Endothelial cell of umbilical vein (primary cell): ENCODE data around the gene MPZL2. TPM values are rescaled to one million over a fixed set of nuclear protein-coding genes. Genes with fewer than 3 reads are reported as not detected.

ENCODE experiments used
- BruUV-seq: library from RNA; stranded (reverse); fragments of 400-500 nt; replicated peaks from 2 replicates; lab custom pipeline; 2021; lab: Mats Ljungman, UMichigan
- CTCF ChIA-PET: fragments of 300-600, 350-600 bp; sonication (Branson Sonifier 250); formaldehyde crosslinking; loops from one replicate; lab custom pipeline; 2021; ENCODE audit warnings: antibody characterized with exemption, inconsistent platforms; lab: Charles Lee
- POLR2A ChIA-PET: fragments of 300-600, 350-600 bp; sonication (Branson Sonifier 250); formaldehyde crosslinking; loops from one replicate; lab custom pipeline; 2021; ENCODE audit warnings: antibody characterized with exemption, inconsistent platforms; lab: Charles Lee
- DNase-seq: peaks from one replicate; pipeline ENCODE4 v3.0.0-alpha.2; 2011; ENCODE audit warnings: low read depth, low spot score
- FAIRE-seq: peaks from 2 replicates; lab custom pipeline; 2011; peaks lifted over from hg19 to GRCh38; lab: Jason Lieb, UNC
- H2AFZ ChIP-seq: 2 replicates; pipeline ENCODE4 v1.6.0; 2012; ENCODE audit warnings: low read depth, low read length, control low read depth, inconsistent platforms
- H3K27ac ChIP-seq: 2 replicates; pipeline ENCODE4 v1.5.1; 2011; ENCODE audit warnings: low read depth, mild to moderate bottlenecking, control low read depth, low read length, moderate library complexity; ENCODE audit not compliant: insufficient read depth
- H3K27me3 ChIP-seq, 2 experiments: 2 replicates each; pipeline versions ENCODE4 v1.6.0 to v1.6.1; 2011; ENCODE audit warnings: low read length in 2 of 2, mixed read lengths in 1 of 2; ENCODE audit not compliant: control insufficient read depth in 2 of 2, insufficient read depth in 2 of 2
- H3K36me3 ChIP-seq, 2 experiments: 2 replicates in 1 of 2; 3 replicates in 1 of 2; pipeline ENCODE4 v1.5.1; 2011; ENCODE audit warnings: low read length in 2 of 2, mild to moderate bottlenecking in 1 of 2, moderate library complexity in 1 of 2; ENCODE audit not compliant: control insufficient read depth in 2 of 2, insufficient read depth in 2 of 2; ENCODE audit errors: extremely low read depth in 1 of 2
- H3K4me1 ChIP-seq: 3 replicates; pipeline ENCODE4 v1.5.1; 2011; ENCODE audit warnings: mild to moderate bottlenecking, low read length; ENCODE audit not compliant: control insufficient read depth, insufficient read depth; ENCODE audit errors: extremely low read depth
- H3K4me2 ChIP-seq: 2 replicates; pipeline ENCODE4 v1.6.1; 2011; ENCODE audit warnings: low read length, control low read depth, mixed read lengths; ENCODE audit not compliant: insufficient read depth
- H3K4me3 ChIP-seq, 3 experiments: fragments of 200-600 bp in 1 of 3; sonication (generic), shearing (Covaris generic) in 1 of 3; replicated peaks in 1 of 3; 2 replicates each; pipeline ENCODE4 v1.5.1; 2011 to 2016; ENCODE audit warnings: control low read depth in 3 of 3, low read length in 3 of 3, mild to moderate bottlenecking in 2 of 3, inconsistent platforms in 1 of 3, low read depth in 1 of 3, moderate library complexity in 1 of 3; ENCODE audit not compliant: insufficient read depth in 1 of 3
- H3K79me2 ChIP-seq: 2 replicates; pipeline ENCODE4 v1.6.0; 2012; ENCODE audit warnings: low read length, inconsistent platforms; ENCODE audit not compliant: control insufficient read depth, insufficient read depth
- H3K9ac ChIP-seq: replicated peaks from 2 replicates; pipeline ENCODE3; 2011; ENCODE audit warnings: low read length, control low read depth; ENCODE audit not compliant: insufficient read depth; ENCODE audit errors: extremely low read depth
- H3K9me1 ChIP-seq: replicated peaks from 3 replicates; pipeline ENCODE4 v1.6.0; 2011; ENCODE audit warnings: mild to moderate bottlenecking, low read length; ENCODE audit not compliant: control insufficient read depth, insufficient read depth; ENCODE audit errors: extremely low read depth
- H3K9me3 ChIP-seq: replicated peaks from 2 replicates; pipeline ENCODE4 v1.5.1; 2012; ENCODE audit warnings: low read length, inconsistent platforms; ENCODE audit not compliant: control insufficient read depth, insufficient read depth
- H4K20me1 ChIP-seq: replicated peaks from 2 replicates; pipeline ENCODE3; 2011; ENCODE audit warnings: mild to moderate bottlenecking, low read length; ENCODE audit not compliant: control insufficient read depth, insufficient read depth; ENCODE audit errors: extremely low read depth
- CTCF ChIP-seq, 2 donors: IDR thresholded peaks; 1 replicate in 1 of 2; 2 replicates in 1 of 2; pipeline ENCODE4 v1.5.1; 2011; ENCODE audit warnings: low read length in 2 of 2, mild to moderate bottlenecking in 2 of 2, moderate library complexity in 2 of 2, control low read depth in 1 of 2, inconsistent platforms in 1 of 2, low read depth in 1 of 2; ENCODE audit not compliant: insufficient read depth in 1 of 2; ENCODE audit errors: extremely low read depth in 1 of 2
- EZH2 ChIP-seq: IDR thresholded peaks from 2 replicates; pipeline ENCODE4 v1.6.1; 2012; ENCODE audit warnings: borderline replicate concordance, low read depth, mild to moderate bottlenecking, moderate library complexity, low read length, inconsistent platforms; ENCODE audit not compliant: severe bottlenecking
- FOS ChIP-seq: IDR thresholded peaks from 2 replicates; pipeline ENCODE4 v1.6.1; 2011; ENCODE audit warnings: mild to moderate bottlenecking, low read length, moderate library complexity, borderline replicate concordance; ENCODE audit not compliant: insufficient read depth
- JUN ChIP-seq: IDR thresholded peaks from 2 replicates; pipeline ENCODE4 v1.6.1; 2011; ENCODE audit warnings: borderline replicate concordance, low read depth; ENCODE audit not compliant: insufficient read length, insufficient read depth
- MAX ChIP-seq: IDR thresholded peaks from 2 replicates; pipeline ENCODE4 v1.6.1; 2011; ENCODE audit not compliant: insufficient read depth, insufficient read length
- MYC ChIP-seq: IDR thresholded peaks from one replicate; pipeline ENCODE4 v1.6.1; 2011; ENCODE audit warnings: mild to moderate bottlenecking, low read depth, low read length
- POLR2A ChIP-seq: IDR thresholded peaks from 2 replicates; pipeline ENCODE4 v1.6.1; 2012; ENCODE audit warnings: low read depth, mild to moderate bottlenecking, control low read depth, low read length
- POLR2AphosphoS5 ChIP-seq: IDR thresholded peaks from 2 replicates; pipeline ENCODE4 v1.6.1; 2012; ENCODE audit warnings: low read depth, mild to moderate bottlenecking, control low read depth, low read length, moderate library complexity; ENCODE audit not compliant: insufficient read depth
- dilution Hi-C: fragments of 300-500 bp; cut with MboI; formaldehyde crosslinking; loops from one replicate; pipeline ENCODE4 v1.15.0; 2019; ENCODE audit warnings: low sequenced_read_pairs; ENCODE audit not compliant: extremely low pct_ligation_motif_present
- intact Hi-C: fragments of 100-400 bp; cut with micrococcal nuclease; formaldehyde crosslinking; loops from one replicate; pipeline ENCODE4 v1.10.0; 2022
- polyA plus RNA-seq, 4 experiments: library from polyadenylated mRNA; depleted of rRNA in 3 of 4; stranded (reverse) in 3 of 4; unstranded in 1 of 4; fragments of >200 nt; gene quantifications; 2 replicates each; pipeline versions ENCODE4 v1.2.1 to v1.2.3, GENCODE V29; 2011 to 2012; ENCODE audit warnings: missing spikeins in 1 of 4
- total RNA-seq: library from RNA; stranded (reverse); gene quantifications from 2 replicates; pipeline ENCODE4 v1.2.3, GENCODE V29; 2021

MPZL2 gene
- total and polyA plus RNA-seq, 2 donors (not counting 3 experiments of a cell fraction or from before 2014, with no cell fraction given), result 21.0 to 49.5 TPM

DNA sequence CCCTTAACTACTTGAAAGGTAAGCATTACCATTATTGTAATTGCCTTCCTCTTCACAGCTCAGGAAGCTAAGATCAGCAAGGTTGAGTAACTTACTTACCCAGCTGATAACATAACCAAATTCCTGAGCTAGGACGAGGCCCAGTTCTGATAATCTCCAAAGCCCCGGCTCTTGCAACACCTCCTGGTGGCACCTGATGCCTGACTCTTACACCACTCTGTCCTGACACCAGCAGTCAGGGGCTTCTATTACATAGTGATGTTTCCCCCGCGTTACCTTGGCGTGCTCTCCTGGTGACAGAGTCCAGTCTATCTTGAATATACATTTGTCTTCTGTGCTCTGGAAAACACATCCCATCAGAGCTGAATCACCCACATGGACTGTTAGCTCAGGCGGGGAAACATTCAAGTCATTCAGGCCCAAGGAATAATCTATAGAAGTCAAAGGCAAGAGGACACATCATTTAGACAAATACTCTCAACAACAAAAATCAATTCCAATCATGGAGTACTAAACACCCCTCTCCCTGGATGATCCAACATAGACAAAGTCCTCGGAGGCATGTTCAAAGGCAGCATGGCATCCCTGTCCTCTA, 51.9 kb downstream of the MPZL2 start:
- DNase-seq, result no peak
- H2AFZ ChIP-seq, result no peak overlapping the region
- H3K4me1 ChIP-seq, result no peaks in the 10 kb centered on the region
- peaks cover 25 to 29% of the 10 kb centered on the region in 2 experiments for H3K27me3 ChIP-seq
- no peak for FAIRE-seq
- ChIA-PET POLR2A (interaction anchor here (0.6 kb wide), 1 partner anchor 14 kb away, joined by 6 read pairs; no protein-coding TSS in a partner anchor), CTCF (interaction anchor here (1.2 to 6.0 kb wide), 4 partner anchors 10 to 84 kb away, joined by 3 to 41 read pairs (median 5); no protein-coding TSS in a partner anchor)
- no peaks in the 10 kb centered on the region for H3K9me1 ChIP-seq
- no peak overlapping the region for H3K4me2 ChIP-seq
- TF ChIP-seq MYC (no peak), POLR2A (no peak), POLR2AphosphoS5 (no peak), FOS (no peak), EZH2 (no peak)
- H3K27ac ChIP-seq, result no peak overlapping the region
- intact Hi-C loops (no loop called here), dilution Hi-C loops (no loop called here)
- no peak overlapping the region for H3K9ac ChIP-seq
- BruUV-seq, result no TSS peak
- H3K9me3 ChIP-seq, result no peaks in the 10 kb centered on the region
- H3K36me3 ChIP-seq, result no peaks in the 10 kb centered on the region
- H4K20me1 ChIP-seq, result no peaks in the 10 kb centered on the region
- H3K79me2 ChIP-seq, result no peaks in the 10 kb centered on the region
- no peak overlapping the region for H3K4me3 ChIP-seq

DNA sequence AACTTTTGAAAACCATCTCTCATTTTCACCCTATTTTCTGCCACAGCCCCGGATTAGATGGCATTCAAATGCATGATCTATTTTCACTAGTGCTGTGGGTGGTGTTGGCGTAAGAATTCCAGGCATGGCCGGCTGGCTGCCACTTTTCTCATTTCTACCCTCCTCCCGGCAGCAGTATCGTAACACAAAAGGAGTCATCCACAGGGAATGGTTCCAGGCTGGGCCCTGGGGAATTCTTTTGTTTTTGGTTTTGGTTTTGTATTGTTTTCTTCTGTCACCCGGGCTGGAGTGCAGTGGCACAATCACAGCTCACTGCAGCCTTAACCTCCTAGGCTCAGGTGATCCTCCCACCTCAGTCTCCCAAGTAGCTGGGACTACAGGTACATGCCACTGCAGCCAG, 53.1 kb downstream of the MPZL2 start:
- Histone ChIP-seq H3K4me2 (no peak overlapping the region), H3K9me1 (no peaks in the 10 kb centered on the region), H3K79me2 (no peaks in the 10 kb centered on the region), H3K27ac (no peak overlapping the region), H4K20me1 (no peaks in the 10 kb centered on the region), H2AFZ (no peak overlapping the region), H3K4me1 (peaks cover 12% of the 10 kb centered on the region), H3K36me3 (no peaks in the 10 kb centered on the region), H3K4me3 (no peak overlapping the region), H3K9ac (no peak overlapping the region), H3K9me3 (no peaks in the 10 kb centered on the region), H3K27me3 (peaks cover 25 to 29% of the 10 kb centered on the region in 2 experiments)
- intact Hi-C loops (no loop called here), dilution Hi-C loops (no loop called here)
- ChIA-PET CTCF (interaction anchor here (1.2 to 6.0 kb wide), 3 partner anchors 13 to 85 kb away, joined by 3 to 41 read pairs (median 7); no protein-coding TSS in a partner anchor), POLR2A (no interaction called here)
- FAIRE-seq, result peak; percentile 40
- BruUV-seq, result no TSS peak
- DNase-seq, result no peak
- TF ChIP-seq CTCF (IDR thresholded peaks at IDR 0.05; ENCODE audit: extremely low read depth in 1 of 2, insufficient read depth in 1 of 2, low read depth in 1 of 2, low read length in 2 of 2), result no peak
- TF ChIP-seq POLR2AphosphoS5, result no peak
- TF ChIP-seq JUN, result no peak
- no peak for TF ChIP-seq MAX
- no peak for TF ChIP-seq MYC
- TF ChIP-seq EZH2, result no peak
